ENCODE data around the gene GMPR.
A peak's percentile ranks its signal among the peaks of the same experiment; 100 is the strongest.

The GMPR gene

GRCh38 chr6:16329233-16329632 is 90.8 kb downstream of the GMPR start:
- Histone ChIP-seq H2AK5ac (ENCODE audit: low read length) (no peak overlapping the region), H3K4me3 (ENCODE audit: low read depth, low read length) (no peak overlapping the region), H4K12ac (ENCODE audit: low read depth, low read length) (no peak overlapping the region), H3K23ac (ENCODE audit: low read length) (no peak overlapping the region), H3K79me2 (ENCODE audit: control insufficient read depth, insufficient read depth, low read length, poor library complexity) (no peaks in the 10 kb centered on the region), H2BK120ac (ENCODE audit: insufficient read depth, low read length, poor library complexity) (no peak overlapping the region), H3K27ac (ENCODE audit: low read depth, low read length) (no peak overlapping the region), H3K9ac (ENCODE audit: low read length) (no peak overlapping the region), H3K9me3 (ENCODE audit: insufficient read depth, low read depth, low read length) (peaks cover 10% of the 10 kb centered on the region), H3K79me1 (ENCODE audit: low read length) (peaks cover 4% of the 10 kb centered on the region), H4K91ac (ENCODE audit: low read depth, low read length) (no peak overlapping the region), H3K27me3 (ENCODE audit: insufficient read depth, low read length) (no peaks in the 10 kb centered on the region), H3K4me1 (ENCODE audit: control insufficient read depth in 1 of 2, insufficient read depth in 2 of 2, low read length in 2 of 2) (peaks cover 0 to 7% of the 10 kb centered on the region in 2 experiments), H3K18ac (ENCODE audit: low read length) (no peak overlapping the region), H3K14ac (ENCODE audit: low read length) (no peak overlapping the region), H3K36me3 (ENCODE audit: control insufficient read depth in 1 of 2, insufficient read depth in 2 of 2, low read length in 2 of 2) (peaks cover 16 to 17% of the 10 kb centered on the region in 2 experiments), H2AFZ (ENCODE audit: insufficient read depth, low read length, poor library complexity) (no peak overlapping the region), H4K8ac (ENCODE audit: low read depth, low read length) (no peak overlapping the region), H3K4ac (ENCODE audit: low read depth, low read length) (no peak overlapping the region), H2BK5ac (ENCODE audit: low read depth, low read length, poor library complexity) (no peak overlapping the region), H2BK12ac (ENCODE audit: low read length) (no peak overlapping the region), H3K4me2 (ENCODE audit: low read length) (no peak overlapping the region)
- no CpG with 5 or more reads among the region's 6 CpGs for WGBS (ENCODE audit: extremely low coverage, insufficient coverage, insufficient read length)
- DNase-seq = no peak

- Histone ChIP-seq H3K4ac (ENCODE audit: low read depth, low read length) (no peak overlapping the region), H3K79me2 (ENCODE audit: control insufficient read depth, insufficient read depth, low read length, poor library complexity) (peaks cover 4% of the 10 kb centered on the region)
- DNase-seq = peak; percentile 57 to 80
These were observed 93.2 kb downstream of the GMPR start for GRCh38 chr6:16331384-16332174.

GRCh38 chr6:16332175-16332542 is 93.8 kb downstream of the GMPR start:
- Histone ChIP-seq H3K36me3 (ENCODE audit: control insufficient read depth in 1 of 2, insufficient read depth in 2 of 2, low read length in 2 of 2) (peaks cover 7% of the 10 kb centered on the region in 2 experiments), H3K79me2 (ENCODE audit: control insufficient read depth, insufficient read depth, low read length, poor library complexity) (peaks cover 4% of the 10 kb centered on the region), H2AK5ac (ENCODE audit: low read length) (no peak overlapping the region), H4K91ac (ENCODE audit: low read depth, low read length) (no peak overlapping the region), H2BK5ac (ENCODE audit: low read depth, low read length, poor library complexity) (peak overlapping the region; percentile 31), H2AFZ (ENCODE audit: insufficient read depth, low read length, poor library complexity) (no peak overlapping the region), H3K4me1 (ENCODE audit: control insufficient read depth in 1 of 2, insufficient read depth in 2 of 2, low read length in 2 of 2) (peaks cover 17 to 25% of the 10 kb centered on the region in 2 experiments), H3K27me3 (ENCODE audit: insufficient read depth, low read length) (no peaks in the 10 kb centered on the region), H3K79me1 (ENCODE audit: low read length) (peaks cover 24% of the 10 kb centered on the region), H2BK120ac (ENCODE audit: insufficient read depth, low read length, poor library complexity) (no peak overlapping the region), H3K9me3 (ENCODE audit: insufficient read depth, low read depth, low read length) (peaks cover 2% of the 10 kb centered on the region), H4K8ac (ENCODE audit: low read depth, low read length) (no peak overlapping the region), H2BK12ac (ENCODE audit: low read length) (no peak overlapping the region), H3K9ac (ENCODE audit: low read length) (no peak overlapping the region), H3K23ac (ENCODE audit: low read length) (no peak overlapping the region), H3K4me3 (ENCODE audit: low read depth, low read length) (no peak overlapping the region), H3K18ac (ENCODE audit: low read length) (no peak overlapping the region), H3K4ac (ENCODE audit: low read depth, low read length) (no peak overlapping the region), H4K12ac (ENCODE audit: low read depth, low read length) (no peak overlapping the region), H3K14ac (ENCODE audit: low read length) (no peak overlapping the region), H3K4me2 (ENCODE audit: low read length) (no peak overlapping the region), H3K27ac (ENCODE audit: low read depth, low read length) (no peak overlapping the region)
- 100% methylated on average over 1 of the region's 7 CpGs for WGBS (ENCODE audit: extremely low coverage, insufficient coverage, insufficient read length)
- DNase-seq = peak; percentile 70 to 92

More at GRCh38 chr6:16331384-16332174, 93.2 kb downstream of the GMPR start:
- H2BK12ac ChIP-seq (ENCODE audit: low read length) = no peak overlapping the region
- no peak overlapping the region for H4K91ac ChIP-seq (ENCODE audit: low read depth, low read length)
- H2BK120ac ChIP-seq (ENCODE audit: insufficient read depth, low read length, poor library complexity) = no peak overlapping the region
- no peaks in the 10 kb centered on the region for H3K27me3 ChIP-seq (ENCODE audit: insufficient read depth, low read length)
- H3K4me3 ChIP-seq (ENCODE audit: low read depth, low read length) = no peak overlapping the region
- H3K23ac ChIP-seq (ENCODE audit: low read length) = no peak overlapping the region
- no peak overlapping the region for H4K12ac ChIP-seq (ENCODE audit: low read depth, low read length)
- H3K36me3 ChIP-seq (ENCODE audit: control insufficient read depth in 1 of 2, insufficient read depth in 2 of 2, low read length in 2 of 2) = peaks cover 12% of the 10 kb centered on the region in 2 experiments
- H3K18ac ChIP-seq (ENCODE audit: low read length) = no peak overlapping the region
- H3K27ac ChIP-seq (ENCODE audit: low read depth, low read length) = no peak overlapping the region
- H3K9ac ChIP-seq (ENCODE audit: low read length) = no peak overlapping the region
- H3K4me2 ChIP-seq (ENCODE audit: low read length) = no peak overlapping the region
- peak overlapping the region; percentile 31 for H2BK5ac ChIP-seq (ENCODE audit: low read depth, low read length, poor library complexity)
- H3K79me1 ChIP-seq (ENCODE audit: low read length) = peaks cover 19% of the 10 kb centered on the region
- no CpG with 5 or more reads among the region's 11 CpGs for WGBS (ENCODE audit: extremely low coverage, insufficient coverage, insufficient read length)
- peaks cover 6% of the 10 kb centered on the region for H3K9me3 ChIP-seq (ENCODE audit: insufficient read depth, low read depth, low read length)
- no peak overlapping the region for H2AFZ ChIP-seq (ENCODE audit: insufficient read depth, low read length, poor library complexity)
- no peak overlapping the region for H3K14ac ChIP-seq (ENCODE audit: low read length)
- no peak overlapping the region for H2AK5ac ChIP-seq (ENCODE audit: low read length)
- no peak overlapping the region for H4K8ac ChIP-seq (ENCODE audit: low read depth, low read length)
- peaks cover 12 to 20% of the 10 kb centered on the region in 2 experiments for H3K4me1 ChIP-seq (ENCODE audit: control insufficient read depth in 1 of 2, insufficient read depth in 2 of 2, low read length in 2 of 2)

- H3K36me3 ChIP-seq (ENCODE audit: control insufficient read depth in 1 of 2, insufficient read depth in 2 of 2, low read length in 2 of 2) = no peaks in the 10 kb centered on the region
- H3K79me1 ChIP-seq (ENCODE audit: low read length) = peaks cover 25% of the 10 kb centered on the region
- H3K23ac ChIP-seq (ENCODE audit: low read length) = no peak overlapping the region
- H2BK120ac ChIP-seq (ENCODE audit: insufficient read depth, low read length, poor library complexity) = no peak overlapping the region
- no peak overlapping the region for H3K9ac ChIP-seq (ENCODE audit: low read length)
- H4K12ac ChIP-seq (ENCODE audit: low read depth, low read length) = no peak overlapping the region
- H4K8ac ChIP-seq (ENCODE audit: low read depth, low read length) = no peak overlapping the region
- no peak overlapping the region for H4K91ac ChIP-seq (ENCODE audit: low read depth, low read length)
- peak overlapping the region; percentile 36 for H2BK5ac ChIP-seq (ENCODE audit: low read depth, low read length, poor library complexity)
- no peak overlapping the region for H3K4me3 ChIP-seq (ENCODE audit: low read depth, low read length)
- no peak overlapping the region for H3K4me2 ChIP-seq (ENCODE audit: low read length)
- no peak overlapping the region for H3K27ac ChIP-seq (ENCODE audit: low read depth, low read length)
- no peaks in the 10 kb centered on the region for H3K27me3 ChIP-seq (ENCODE audit: insufficient read depth, low read length)
- no peak overlapping the region for H2AK5ac ChIP-seq (ENCODE audit: low read length)
- H3K18ac ChIP-seq (ENCODE audit: low read length) = no peak overlapping the region
- H3K14ac ChIP-seq (ENCODE audit: low read length) = no peak overlapping the region
- peaks cover 4% of the 10 kb centered on the region for H3K79me2 ChIP-seq (ENCODE audit: control insufficient read depth, insufficient read depth, low read length, poor library complexity)
- WGBS (ENCODE audit: extremely low coverage, insufficient coverage, insufficient read length) = no CpG with 5 or more reads among the region's 3 CpGs
- H3K4me1 ChIP-seq (ENCODE audit: control insufficient read depth in 1 of 2, insufficient read depth in 2 of 2, low read length in 2 of 2) = peaks cover 20 to 26% of the 10 kb centered on the region in 2 experiments
- peak; percentile 69 to 89 for DNase-seq
- no peak overlapping the region for H2BK12ac ChIP-seq (ENCODE audit: low read length)
- no peak overlapping the region for H3K4ac ChIP-seq (ENCODE audit: low read depth, low read length)
- H2AFZ ChIP-seq (ENCODE audit: insufficient read depth, low read length, poor library complexity) = no peak overlapping the region
- H3K9me3 ChIP-seq (ENCODE audit: insufficient read depth, low read depth, low read length) = no peaks in the 10 kb centered on the region
These were observed 95.2 kb downstream of the GMPR start for GRCh38 chr6:16333580-16333979.

All from trophoblast cell (in vitro differentiated cells and primary cell).